UCSD-AML1 (cell line): ENCODE results near the gene TNIK.

ENCODE experiments used
- DNase-seq: peaks from one replicate; lab custom pipeline; 2025; ENCODE audit not compliant: unreplicated experiment; lab: John Stamatoyannopoulos, UW

Gene TNIK

GRCh38 chr3:171201825-171202224 lies 258.4 kb downstream of the TNIK start:
- no peak for DNase-seq

DNA sequence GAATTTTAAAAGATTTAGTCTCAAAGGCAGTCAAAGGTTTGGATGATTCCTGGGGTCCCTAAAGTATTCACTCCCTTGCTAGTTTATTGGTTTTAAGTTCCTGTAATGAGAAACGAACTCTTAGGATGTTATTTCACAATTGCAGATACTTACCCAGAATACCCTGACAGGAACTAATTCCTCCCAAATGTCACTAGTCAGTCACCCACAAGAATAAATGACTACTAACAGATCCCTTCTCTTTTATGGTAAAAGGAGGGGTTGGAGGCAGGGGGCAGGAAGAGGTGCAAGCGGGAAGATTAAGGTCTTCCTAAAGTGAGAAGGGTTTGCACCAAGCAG lies 259.5 kb downstream of the TNIK start:
- no peak for DNase-seq

- no peak for DNase-seq
Observed at GRCh38 chr3:171200052-171200749, 260.0 kb downstream of the TNIK start.

GRCh38 chr3:171199473-171199829 lies 260.8 kb downstream of the TNIK start:
- DNase-seq: no peak

DNA sequence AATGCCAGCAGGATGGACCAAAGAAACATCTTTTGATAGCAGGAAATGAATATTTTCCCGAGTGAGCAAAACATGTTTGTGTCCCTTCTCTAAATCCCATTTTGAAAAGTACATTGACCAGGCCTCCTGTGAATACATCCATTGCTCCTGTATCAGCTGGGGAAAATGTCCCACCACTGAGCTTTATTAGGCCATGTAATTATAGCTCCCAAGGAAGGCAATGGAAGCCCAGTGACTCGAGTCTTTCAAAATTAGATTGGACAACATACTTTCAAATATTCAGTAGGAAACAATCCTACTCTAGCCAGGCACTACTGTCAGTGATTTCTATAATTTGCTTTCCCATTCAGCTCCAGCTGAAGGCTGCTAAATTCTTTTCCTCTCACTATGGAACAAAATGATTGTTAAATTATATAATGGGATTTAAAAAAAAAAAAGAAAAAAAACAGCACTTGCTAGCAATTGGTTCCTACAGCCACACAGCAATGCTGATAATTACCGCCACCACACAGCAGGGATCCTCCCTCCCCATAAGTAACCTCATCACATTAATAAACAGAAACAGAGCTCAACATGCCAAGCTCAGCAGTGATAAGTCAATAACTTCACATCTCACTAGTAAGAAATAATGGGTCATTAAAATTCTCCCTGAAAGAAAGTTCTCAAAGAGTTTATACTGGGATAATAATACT lies 261.3 kb downstream of the TNIK start:
- DNase-seq: no peak

- DNase-seq: no peak
Observed at GRCh38 chr3:171195686-171196085, 264.5 kb downstream of the TNIK start.

- no peak for DNase-seq
Observed at GRCh38 chr3:171194965-171195364, 265.2 kb downstream of the TNIK start.

- DNase-seq: no peak
Observed at GRCh38 chr3:171193693-171194092, 266.5 kb downstream of the TNIK start.

DNA sequence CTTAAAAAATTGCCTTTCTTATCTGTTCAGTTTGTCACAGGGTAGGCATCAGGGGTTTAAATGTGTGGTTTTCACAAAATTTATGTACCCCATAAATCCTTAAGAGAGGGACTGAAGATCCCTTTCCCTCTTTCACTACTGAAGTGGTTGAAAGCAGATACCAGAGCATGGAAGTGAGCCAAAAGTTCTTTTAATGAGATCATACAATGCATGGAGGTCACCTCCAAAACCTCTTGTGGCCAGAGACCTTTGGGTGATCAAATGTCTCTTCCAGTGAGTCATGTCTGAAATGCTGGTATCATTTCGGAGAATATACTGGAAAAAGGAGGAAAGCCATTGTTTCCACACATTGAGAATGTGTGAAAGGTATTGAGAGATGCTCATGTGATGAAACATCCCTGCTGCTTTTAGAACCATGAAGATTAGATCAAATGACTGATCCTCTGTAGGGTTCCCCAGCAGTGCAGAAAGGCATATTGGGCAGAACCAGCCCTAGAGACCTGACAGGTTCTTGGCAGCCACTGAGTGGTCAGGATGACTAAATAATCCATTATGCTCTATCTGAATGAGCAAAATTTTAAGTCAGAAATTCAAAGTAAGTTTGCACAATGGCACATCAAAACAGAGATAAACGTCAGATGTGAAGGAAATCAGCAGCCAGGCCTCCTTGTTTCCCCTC lies 267.9 kb downstream of the TNIK start:
- no peak for DNase-seq

DNA sequence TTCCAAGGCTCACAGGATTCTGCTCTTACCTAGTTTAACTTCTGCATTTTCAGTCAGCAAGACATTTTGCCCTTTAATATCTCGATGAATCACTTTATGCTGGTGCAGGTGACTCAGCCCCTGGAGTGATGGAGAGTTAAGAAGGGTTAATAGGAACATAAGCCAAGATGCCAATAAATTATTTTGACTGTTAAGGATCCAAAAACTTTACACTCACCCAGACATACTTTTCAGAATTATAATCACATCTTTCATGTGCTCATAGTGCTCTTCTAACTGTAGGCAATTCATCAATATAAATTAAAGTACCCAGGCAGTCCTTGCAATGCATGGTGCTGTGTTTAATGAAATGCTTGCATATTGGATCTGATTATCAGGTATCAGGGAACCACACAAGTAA lies 269.5 kb downstream of the TNIK start:
- DNase-seq: no peak

GRCh38 chr3:171189394-171190080 lies 270.7 kb downstream of the TNIK start:
- DNase-seq: no peak

GRCh38 chr3:171187706-171188290 lies 272.4 kb downstream of the TNIK start:
- DNase-seq: no peak

GRCh38 chr3:171186817-171187500 lies 273.2 kb downstream of the TNIK start:
- no peak for DNase-seq

GRCh38 chr3:171186383-171186782 lies 273.8 kb downstream of the TNIK start:
- DNase-seq: no peak

- DNase-seq: no peak
Observed at GRCh38 chr3:171185959-171186358, 274.2 kb downstream of the TNIK start.

DNA sequence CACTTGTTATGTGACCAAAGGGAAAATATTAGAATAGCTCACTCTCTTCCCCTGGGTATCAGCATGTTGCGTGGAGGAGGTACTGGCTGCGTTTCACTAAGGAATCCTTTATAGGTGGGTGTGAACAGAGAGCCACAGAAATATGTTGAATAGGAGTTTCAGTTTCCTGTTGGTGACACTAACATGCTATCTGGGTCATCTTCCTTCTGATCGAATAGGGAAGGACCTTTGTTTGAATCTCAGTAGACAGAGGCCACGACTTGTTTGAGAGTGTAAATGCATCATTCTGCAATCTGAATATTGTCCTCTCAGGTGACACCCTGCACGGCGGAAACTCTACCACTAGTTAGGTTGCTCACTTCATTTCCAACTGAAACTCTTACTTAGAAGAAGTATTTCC lies 275.8 kb downstream of the TNIK start:
- DNase-seq: no peak

DNA sequence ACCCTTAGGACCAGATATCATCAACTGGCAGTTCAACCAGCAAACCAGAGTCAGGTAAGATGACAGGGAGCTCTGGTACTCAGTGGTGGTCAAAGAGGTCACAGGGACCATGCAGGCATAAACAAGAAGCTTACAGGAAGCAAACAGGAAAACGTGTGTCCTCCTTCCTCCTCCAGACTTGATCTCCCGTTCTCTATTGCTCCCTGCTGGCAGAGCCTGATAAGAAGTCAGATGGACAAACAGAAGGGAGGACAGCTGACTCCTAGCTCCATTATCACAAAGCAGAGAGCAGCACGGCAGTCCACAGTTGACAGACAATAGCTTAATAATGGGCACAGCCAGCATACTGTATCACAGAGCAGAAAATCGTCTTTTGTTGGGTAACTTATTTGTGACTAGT lies 277.2 kb downstream of the TNIK start:
- DNase-seq: no peak

- DNase-seq: no peak
Observed at GRCh38 chr3:171181907-171182690, 278.1 kb downstream of the TNIK start.

DNA sequence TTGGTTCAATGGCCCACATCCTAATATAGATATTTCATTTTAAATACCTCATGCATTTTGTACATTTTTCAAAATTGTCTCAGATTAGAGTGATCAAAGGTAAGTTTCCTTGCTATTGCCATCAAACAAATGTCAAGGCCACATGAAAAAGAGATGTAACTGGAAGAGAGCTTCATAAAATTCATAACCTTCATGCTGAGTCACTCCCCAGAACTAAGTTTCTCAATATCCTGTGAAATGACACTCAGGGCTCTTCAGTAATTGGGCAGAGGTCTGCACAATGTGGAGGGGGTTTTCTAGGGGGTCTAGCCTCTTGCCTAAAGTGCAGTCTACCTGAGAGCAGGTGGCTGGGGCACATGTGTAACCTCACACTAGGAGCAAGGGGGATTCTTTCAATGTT lies 281.5 kb downstream of the TNIK start:
- no peak for DNase-seq

DNA sequence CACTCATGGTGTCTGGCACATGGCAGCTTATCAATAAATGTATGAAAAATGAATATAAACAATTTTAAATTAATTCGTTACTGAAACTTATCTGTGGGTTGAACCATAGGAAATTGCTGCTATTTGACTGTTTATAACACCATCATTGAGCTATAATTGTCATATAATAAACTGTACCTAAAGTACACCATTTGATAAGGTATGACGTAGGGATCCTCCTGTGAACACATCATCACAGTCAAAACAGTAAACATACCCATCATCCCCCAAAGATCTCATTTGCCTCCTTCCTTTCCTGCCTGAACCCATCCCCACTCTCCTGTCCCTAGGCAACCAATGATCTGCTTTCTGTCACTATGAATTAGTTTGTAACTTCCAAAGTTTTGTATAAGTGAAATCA lies 282.7 kb downstream of the TNIK start:
- DNase-seq: no peak
